Fibroblast of pulmonary artery (primary cell): ENCODE measurements around the gene CPNE5.

ENCODE experiments used
- DNase-seq: peaks from one replicate; pipeline ENCODE4 v3.0.0-alpha.2; 2010; ENCODE audit warnings: low read depth
- H3K4me3 ChIP-seq: replicated peaks from 2 replicates; pipeline ENCODE4 v1.5.1; 2011; ENCODE audit warnings: low read depth, mild to moderate bottlenecking, control low read depth, low read length, moderate library complexity
- CTCF ChIP-seq: IDR thresholded peaks from 2 replicates; pipeline ENCODE4 v1.5.1; 2011; ENCODE audit warnings: mild to moderate bottlenecking, control low read depth, low read length, inconsistent platforms; ENCODE audit errors: missing control alignments

The CPNE5 gene

DNA sequence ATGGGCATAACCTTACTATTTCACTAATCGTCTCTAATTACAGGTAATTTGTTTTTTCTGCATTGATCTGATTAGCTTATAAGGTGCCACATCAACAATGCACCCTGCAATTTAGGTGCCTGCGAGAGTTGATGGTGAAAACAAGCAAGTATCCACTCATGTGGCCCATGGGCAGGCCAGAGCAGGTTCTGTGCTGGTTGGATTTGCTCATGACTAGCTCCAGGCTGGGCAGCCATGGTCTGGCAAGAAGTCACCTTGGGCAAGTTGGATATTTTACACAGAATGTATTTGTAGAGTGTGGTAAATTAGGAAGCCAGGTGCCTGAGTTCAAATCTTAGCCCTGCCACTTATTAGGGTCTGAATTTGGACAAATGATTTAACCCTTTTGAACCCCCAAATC, 116.4 kb downstream of the CPNE5 start:
- no peak for TF ChIP-seq CTCF
- no peak for DNase-seq
- H3K4me3 ChIP-seq: no peak overlapping the region

DNA sequence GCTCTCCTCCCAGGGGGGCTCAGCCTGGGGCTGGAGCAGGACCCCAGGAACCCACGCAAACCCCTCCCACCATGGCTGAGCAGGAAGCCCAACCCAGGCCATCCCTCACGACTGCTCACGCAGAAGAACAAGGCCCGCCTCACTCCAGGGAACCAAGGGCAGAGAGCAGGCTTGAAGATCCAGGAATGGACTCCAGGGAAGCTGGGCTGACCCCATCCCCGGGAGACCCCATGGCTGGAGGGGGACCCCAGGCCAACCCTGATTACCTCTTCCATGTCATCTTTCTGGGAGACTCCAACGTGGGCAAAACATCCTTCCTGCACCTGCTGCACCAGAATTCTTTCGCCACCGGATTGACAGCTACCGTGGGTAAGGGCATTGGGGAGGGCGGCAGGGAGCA, 116.9 kb downstream of the CPNE5 start:
- TF ChIP-seq CTCF: no peak
- H3K4me3 ChIP-seq: no peak overlapping the region
- no peak for DNase-seq

DNA sequence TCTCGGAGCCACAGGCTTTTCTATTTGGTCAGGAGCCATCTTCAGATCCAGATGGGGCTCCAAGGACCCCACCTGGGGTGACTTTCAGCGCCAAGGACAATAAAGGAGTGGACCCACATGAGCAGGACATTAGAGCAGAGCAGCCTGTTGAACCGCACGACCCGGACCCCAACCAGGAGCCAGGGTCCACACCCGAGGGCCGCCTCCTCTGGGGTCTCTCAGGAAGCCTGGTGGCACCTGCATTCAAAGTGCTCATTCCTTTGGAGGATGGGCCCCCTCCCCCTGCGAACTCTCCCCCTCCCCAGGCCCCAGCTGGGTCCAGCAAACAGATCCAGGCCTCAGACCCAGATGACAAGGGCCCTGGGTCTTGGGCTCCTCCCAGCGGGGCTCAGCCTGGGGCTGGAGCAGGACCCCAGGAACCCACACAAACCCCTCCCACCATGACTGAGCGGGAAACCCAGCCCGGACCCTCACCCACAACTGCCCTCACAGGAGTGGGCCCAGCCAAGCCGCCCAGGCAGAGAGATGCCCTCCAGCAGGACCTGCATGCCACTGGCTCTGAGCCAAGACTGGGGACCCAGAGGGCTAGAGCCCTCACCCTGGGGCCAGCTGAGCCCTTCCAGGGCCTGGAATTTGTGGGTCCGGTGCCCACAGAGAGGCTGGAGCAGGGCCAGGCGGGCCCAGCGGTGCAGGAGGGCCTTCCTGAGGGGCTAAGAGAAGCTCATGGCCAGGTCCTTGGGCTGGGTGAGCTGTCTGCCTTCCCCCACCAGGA, 117.7 kb downstream of the CPNE5 start:
- no peak overlapping the region for H3K4me3 ChIP-seq
- TF ChIP-seq CTCF: no peak
- DNase-seq: no peak

- no peak for TF ChIP-seq CTCF
- no peak for DNase-seq
- no peak overlapping the region for H3K4me3 ChIP-seq
These were observed 118.7 kb downstream of the CPNE5 start for GRCh38 chr6:36720251-36721141.

GRCh38 chr6:36719126-36719525, 120.1 kb downstream of the CPNE5 start:
- no peak overlapping the region for H3K4me3 ChIP-seq
- DNase-seq: no peak
- no peak for TF ChIP-seq CTCF

- TF ChIP-seq CTCF: no peak
- no peak overlapping the region for H3K4me3 ChIP-seq
- no peak for DNase-seq
These were observed 120.7 kb downstream of the CPNE5 start for GRCh38 chr6:36718560-36718959.
